NCI-H2171 treated with DMSO at 0.1 percent for 48 hours (cell line): Measurements from ENCODE around the gene AQP5.

ENCODE experiments used
- DNase-seq: peaks from one replicate; lab custom pipeline; 2025; lab: John Stamatoyannopoulos, UW

Gene AQP5

GRCh38 chr12:49961111-49961922 lies at the start of gene AQP5:
Gene AQP5, plus strand, starts transcription at chr12:49961872. Its CDS starts 146 bp downstream, at chr12:49962018.
- no peak for DNase-seq

- no peak for DNase-seq
These were observed 49.1 kb upstream of the AQP5 start for GRCh38 chr12:49912345-49913255.

GRCh38 chr12:49916129-49916919 lies 45.3 kb upstream of the AQP5 start:
- DNase-seq: no peak

- no peak for DNase-seq
These were observed 44.4 kb upstream of the AQP5 start for GRCh38 chr12:49917166-49917787.

- no peak for DNase-seq
These were observed 43.9 kb upstream of the AQP5 start for GRCh38 chr12:49917788-49918173.

GRCh38 chr12:49920241-49920914 lies 41.3 kb upstream of the AQP5 start:
- DNase-seq: no peak

- no peak for DNase-seq
These were observed 40.8 kb upstream of the AQP5 start for GRCh38 chr12:49920915-49921286.

- no peak for DNase-seq
These were observed 40.4 kb upstream of the AQP5 start for GRCh38 chr12:49921299-49921698.

GRCh38 chr12:49921936-49922335 lies 39.7 kb upstream of the AQP5 start:
- DNase-seq: no peak

- DNase-seq: no peak
These were observed 39.2 kb upstream of the AQP5 start for GRCh38 chr12:49922349-49923034.

- DNase-seq: no peak
These were observed 38.5 kb upstream of the AQP5 start for GRCh38 chr12:49923035-49923644.

- DNase-seq: no peak
These were observed 37.7 kb upstream of the AQP5 start for GRCh38 chr12:49923880-49924556.

GRCh38 chr12:49924628-49925246 lies 36.9 kb upstream of the AQP5 start:
- DNase-seq: no peak

GRCh38 chr12:49925433-49926204 lies 36.1 kb upstream of the AQP5 start:
- no peak for DNase-seq

- no peak for DNase-seq
These were observed 33.2 kb upstream of the AQP5 start for GRCh38 chr12:49928471-49928870.

GRCh38 chr12:49929581-49929980 lies 32.1 kb upstream of the AQP5 start:
- no peak for DNase-seq

GRCh38 chr12:49930515-49931288 lies 31.0 kb upstream of the AQP5 start:
- DNase-seq: no peak

GRCh38 chr12:49932023-49932422 lies 29.6 kb upstream of the AQP5 start:
- DNase-seq: no peak
